NCI-H1694 (cell line): Measurements from ENCODE around the gene LAMP1.
"Not testable (repeated sequence)": the region's sequence is repeated elsewhere in the genome, so short reads cannot be mapped to it uniquely, and the experiment has no call there.

ENCODE experiments used
- DNase-seq: peaks from one replicate; lab custom pipeline; 2025; lab: John Stamatoyannopoulos, UW

Gene LAMP1

DNA sequence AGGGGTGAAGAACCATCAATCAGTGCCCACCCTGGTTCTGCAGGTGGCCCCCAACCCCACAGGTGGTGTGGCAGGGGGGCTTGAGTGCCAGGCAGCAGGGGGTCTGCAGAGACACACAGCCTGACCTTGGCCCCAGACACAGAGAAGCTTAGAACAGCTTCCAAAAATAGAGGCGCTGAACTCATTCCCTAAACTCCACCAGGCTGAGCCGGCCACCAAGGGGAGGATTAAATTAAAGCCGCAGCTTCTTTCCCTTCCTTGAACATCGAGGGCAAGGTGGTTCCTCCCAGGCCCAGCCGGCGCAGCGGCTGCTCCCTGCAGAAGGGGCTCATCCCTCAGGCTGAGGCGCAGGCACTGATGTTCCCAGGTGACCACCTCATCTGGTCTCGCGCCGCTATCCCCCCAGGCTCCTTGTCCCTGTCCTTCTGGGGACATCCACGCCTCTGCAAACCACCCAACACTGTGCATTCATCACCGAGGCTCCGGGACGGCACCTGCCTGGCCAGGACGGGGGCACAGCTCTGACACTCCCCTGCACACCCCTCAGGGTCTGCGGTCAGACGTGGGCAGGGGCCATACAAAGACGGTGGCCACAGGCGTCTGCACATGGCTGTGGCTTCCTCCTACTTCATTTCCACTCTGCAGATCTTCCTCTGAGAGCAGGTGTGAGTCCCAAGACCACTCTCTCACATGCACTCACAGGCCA, 30.9 kb downstream of the LAMP1 start:
- DNase-seq = no peak

DNA sequence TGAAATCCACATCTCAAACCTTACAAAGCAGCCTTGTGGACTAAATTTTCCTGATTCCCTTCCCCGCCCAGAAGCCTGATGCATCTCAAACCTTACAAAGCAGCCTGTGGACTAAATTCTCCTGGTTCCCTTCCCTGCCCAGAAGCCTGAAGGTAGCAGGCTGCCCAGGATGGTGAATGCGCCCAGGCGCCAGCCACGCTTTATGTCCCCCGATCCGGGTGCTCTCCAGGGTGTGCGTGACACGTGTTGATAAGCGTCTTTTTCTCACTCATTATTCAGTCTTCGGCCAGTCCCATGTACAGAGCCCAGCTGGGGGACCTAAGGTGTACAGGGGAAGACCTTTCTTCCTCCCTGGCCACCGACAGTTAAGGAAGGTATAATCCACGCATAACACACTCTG, 31.8 kb downstream of the LAMP1 start:
- DNase-seq = no peak

DNA sequence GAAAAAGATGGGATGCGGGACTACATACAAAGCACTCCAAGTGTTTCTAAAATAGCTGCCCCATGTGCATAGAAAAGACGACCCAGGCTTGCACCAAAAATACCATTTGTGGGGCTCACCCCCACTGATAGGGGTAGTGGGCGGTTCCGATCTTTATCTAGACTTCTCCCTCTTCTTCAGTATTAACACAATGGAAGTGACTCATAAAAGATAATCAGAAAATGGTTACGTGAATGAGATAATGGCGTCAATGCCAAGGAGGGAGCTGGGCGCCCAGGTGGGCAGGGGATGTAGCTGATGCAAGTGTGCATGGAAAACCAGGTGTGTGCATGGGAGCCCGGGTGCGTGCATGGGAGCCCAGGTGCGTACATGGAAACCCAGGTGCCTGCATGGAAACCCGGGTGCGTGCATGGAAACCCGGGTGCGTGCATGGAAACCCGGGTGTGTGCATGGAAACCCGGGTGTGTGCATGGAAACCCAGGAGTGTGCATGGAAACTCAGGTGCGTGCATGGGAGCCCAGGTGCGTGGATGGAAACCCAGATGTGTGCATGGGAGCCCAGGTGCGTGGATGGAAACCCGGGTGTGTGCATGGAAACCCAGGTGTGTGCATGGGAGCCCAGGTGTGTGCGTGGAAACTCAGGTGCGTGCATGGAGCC, 32.7 kb downstream of the LAMP1 start:
- DNase-seq = no peak

DNA sequence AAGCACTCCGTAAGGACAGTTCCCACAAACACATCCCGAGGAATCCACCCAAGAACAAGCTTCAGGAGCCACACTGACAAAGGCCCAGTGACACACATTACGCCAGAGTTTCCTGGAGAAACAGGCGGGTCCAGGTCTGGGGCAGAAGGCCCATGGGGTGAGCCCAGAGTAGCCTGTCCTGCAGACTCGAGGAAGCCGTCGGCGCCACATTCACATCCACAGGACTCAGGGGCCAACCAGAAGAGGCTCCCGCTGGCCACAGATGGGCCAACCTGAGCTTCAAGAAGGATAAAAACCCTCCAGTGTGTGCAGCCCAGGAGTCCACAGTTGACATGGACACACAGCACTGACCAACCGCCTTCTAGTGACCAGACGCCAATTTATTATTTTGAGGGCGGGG, 35.6 kb downstream of the LAMP1 start:
- no peak for DNase-seq

DNA sequence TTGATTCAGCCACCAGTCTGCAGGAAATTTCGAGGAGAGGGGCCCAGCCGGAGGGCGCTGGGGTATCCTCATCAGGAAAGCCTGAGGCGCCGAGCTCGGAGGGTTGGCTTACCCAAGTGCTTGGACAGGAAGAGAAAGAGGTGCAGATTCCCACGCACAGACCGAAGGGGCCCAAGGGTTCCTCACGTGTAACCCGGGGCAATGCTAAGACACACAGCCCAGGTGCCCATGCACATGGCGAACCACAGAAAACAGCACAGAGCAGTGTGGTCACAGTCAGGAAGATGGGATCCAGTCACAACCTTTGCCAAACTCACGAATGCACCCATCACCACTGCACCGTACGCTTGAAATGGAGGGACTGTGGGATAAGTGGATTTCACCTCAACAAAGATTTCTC, 36.0 kb downstream of the LAMP1 start:
- no peak for DNase-seq

DNA sequence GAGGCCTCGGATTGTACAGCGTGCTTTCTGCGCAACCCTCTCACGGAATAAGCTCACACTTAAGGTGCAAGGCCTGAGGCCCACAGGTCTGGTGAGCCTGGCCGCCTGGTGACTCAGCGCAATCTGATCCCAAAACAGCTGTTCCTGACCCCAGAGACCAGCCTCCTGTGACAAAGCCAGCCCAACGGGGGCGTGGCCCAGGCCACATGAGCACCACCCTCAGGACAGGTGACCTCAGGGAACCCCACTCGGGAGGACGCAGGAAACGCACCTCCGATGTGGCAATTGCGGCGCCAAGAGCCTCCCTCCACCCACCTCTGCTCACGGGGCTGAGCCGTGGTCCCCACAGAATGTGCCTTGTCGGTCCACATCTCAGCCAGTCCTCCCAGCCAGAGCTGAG, 40.5 kb downstream of the LAMP1 start:
- no peak for DNase-seq

DNA sequence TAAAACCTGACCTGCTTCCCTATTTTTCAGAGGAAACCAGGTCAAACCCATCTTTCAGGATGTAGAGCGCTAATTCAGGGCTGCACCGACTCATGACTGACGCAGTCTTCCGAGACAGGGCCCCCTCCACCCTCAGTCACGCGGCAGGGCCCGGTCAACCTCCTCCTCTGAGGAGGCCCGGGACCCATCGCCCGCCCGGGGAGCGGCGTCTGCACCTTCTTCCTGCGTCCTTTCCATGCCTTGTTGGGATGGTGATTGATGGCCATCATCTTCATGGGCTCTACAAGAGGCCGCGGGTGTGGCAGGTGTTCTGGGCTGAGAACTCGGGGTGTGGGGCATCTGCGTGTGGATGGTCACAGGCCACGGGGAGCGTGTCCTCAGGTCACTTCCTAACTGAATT, 40.9 kb downstream of the LAMP1 start:
- no peak for DNase-seq

DNA sequence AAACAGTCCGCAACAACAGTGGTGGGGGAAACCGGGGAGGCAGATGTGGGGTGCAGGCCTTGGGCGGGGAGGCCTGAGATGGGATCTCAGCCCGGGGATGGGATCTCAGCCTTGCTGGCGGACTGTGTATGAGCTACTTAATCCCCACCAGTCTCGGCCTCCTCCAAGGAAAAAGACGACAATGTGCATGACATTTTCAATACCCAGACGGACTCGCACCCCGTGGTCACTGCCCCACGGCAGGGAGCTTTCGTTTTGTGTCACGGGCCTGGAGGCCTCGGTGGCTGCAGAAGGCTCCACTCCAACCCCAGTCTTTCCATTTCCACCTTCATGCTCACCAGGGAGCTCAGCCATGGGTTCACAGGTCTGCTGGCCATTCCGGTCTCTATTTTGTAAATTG, 41.4 kb downstream of the LAMP1 start:
- no peak for DNase-seq

DNA sequence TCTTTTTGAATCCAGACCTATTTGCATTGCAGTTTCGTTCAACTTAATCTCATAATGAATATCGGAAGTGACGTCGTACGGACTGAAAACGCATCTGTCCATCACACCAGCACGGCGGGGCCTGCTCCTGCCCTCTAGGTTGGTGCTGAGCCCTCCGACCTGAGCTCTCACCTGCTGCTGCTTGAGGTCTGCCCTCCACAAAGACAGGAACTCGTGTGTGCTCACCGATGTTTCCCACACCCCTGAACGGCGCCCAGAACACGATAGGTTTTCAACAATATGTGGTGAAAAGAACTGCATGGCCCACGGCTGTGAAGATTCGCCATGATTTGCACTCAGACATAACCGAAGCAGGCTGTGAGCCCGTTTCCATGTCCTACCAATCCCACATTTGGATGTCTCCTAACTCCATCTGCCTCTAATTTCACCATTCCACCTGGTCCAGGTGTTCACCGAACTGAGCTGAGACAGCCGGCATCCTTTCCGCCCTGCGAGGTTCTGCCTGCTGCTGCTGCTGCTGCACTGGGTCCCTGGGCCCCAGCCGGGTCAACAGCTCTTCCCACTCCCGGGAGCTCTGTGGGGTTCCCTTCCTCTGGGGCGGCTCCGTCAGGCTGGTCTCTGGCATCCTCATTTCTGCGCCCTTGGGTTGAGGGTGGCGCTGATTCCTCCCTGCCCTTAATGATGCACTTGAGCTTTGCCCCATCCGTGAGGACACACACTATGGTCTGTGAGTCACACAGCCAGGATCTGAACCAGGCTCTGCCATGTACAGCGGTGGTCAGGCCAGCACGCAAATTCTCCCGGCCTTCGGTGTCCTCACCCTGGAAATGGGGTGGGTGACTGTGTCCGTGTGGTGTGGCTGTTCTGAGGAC, 46.0 kb downstream of the LAMP1 start:
- DNase-seq = no peak

DNA sequence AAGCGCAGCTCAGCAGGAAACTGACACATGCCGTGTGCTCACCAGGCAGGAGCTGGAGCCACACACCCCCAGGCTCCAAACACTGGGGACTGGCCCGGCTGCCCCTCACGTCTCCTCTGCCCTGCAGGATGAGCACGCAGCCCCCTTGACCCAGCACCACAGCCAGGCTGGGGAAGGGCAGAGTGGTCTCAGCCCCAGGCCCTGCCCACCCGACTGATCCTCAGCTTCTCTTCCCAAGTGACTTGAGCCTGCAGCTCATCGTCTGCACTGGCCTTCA, 46.6 kb downstream of the LAMP1 start:
- no peak for DNase-seq

DNA sequence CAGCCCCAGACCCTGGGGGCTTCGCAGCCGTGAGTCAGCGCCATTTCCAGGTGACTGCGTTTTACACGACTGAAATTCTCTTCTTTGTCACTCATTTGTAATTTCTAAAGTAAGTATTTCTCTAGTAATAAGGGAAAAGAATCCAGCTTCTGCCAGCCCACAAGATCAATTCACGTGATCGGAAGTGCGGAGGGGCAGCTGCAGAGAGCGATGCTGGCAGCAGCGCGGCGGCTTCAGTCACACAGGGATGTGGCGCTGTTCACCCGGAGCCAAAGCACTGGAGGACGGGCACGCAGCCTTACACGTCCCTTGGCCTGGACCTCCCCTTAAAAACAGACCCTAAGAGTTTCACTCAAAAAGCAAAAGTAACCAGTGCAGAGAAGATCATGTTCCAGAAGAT, 48.4 kb downstream of the LAMP1 start:
- DNase-seq = no peak

DNA sequence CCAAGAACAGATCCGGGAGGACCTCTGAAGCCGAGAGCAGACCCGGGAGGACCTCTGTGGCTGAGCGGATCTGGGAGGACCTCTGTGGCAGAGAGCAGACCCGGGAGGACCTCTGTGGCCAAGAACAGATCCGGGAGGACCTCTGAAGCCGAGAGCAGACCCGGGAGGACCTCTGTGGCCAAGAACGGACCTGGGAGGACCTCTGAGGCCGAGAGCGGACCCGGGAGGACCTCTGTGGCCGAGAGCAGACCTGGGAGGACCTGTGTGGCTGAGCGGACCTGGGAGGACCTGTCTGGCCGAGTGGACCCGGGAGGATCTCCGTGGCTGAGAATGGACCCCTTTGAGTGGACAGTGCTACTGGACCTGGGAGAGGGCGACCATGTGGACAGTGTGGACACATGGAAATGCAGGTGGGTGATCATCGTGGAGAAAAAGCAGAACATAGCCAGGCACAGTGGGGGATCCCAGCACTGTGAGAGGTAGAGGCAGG, 50.7 kb downstream of the LAMP1 start:
- DNase-seq = not testable (repeated sequence)

DNA sequence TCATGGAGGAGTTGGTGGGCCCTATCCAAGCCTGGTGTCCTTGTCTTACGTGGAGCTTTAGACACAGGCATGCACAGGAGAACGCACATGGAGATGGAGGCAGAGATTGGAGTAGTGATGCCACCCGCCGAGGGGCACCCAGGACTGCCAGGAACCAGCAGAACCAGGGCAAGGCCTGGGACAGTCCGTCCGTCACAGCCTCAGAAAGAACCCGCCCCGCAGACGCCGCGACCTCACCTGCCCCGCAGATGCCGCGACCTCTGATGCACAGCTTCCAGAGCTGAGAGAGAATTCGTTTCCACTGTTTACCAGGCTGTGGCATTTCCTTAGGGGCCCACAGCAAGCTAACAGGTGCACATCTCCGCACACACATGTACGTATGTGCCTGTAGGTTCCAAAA, 51.6 kb downstream of the LAMP1 start:
- no peak for DNase-seq

DNA sequence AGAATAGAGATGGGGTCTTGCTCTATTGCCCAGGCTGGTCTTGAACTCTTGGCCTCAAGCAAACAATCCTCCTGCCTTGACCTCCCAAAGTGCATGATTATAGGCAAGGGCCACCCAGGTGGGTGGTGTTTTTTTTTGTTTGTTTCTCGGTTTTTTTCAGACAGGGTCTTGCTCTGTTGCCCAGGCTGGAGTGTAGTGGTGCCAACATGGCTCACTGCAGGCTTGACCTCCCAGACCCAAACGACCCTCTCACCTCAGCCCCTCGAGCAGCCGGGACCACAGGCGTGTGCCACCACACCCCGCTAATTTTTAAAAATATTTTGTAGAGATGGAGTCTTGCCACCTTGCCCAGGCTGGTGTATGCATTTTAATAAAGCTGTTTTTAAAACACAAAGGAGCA, 52.0 kb downstream of the LAMP1 start:
- no peak for DNase-seq

DNA sequence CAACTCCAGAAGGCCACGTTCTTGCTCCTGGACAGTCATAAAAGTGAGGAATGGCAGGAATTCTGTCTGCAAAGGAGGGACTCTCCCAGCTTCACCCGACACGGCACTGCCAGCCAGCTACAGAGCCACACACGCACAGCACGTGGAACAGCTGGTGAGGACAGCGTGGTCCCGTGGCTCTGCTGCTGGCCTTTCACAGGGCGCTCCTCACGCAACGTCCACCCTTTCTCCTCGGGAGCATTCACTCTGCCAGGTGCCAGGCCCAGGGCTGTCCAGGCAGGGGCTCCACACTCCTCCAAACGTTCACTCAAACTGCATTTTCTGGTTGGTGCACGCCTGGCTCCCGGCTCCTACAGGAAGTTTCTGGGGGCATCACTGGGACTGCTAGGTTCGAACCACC, 52.5 kb downstream of the LAMP1 start:
- DNase-seq = no peak

DNA sequence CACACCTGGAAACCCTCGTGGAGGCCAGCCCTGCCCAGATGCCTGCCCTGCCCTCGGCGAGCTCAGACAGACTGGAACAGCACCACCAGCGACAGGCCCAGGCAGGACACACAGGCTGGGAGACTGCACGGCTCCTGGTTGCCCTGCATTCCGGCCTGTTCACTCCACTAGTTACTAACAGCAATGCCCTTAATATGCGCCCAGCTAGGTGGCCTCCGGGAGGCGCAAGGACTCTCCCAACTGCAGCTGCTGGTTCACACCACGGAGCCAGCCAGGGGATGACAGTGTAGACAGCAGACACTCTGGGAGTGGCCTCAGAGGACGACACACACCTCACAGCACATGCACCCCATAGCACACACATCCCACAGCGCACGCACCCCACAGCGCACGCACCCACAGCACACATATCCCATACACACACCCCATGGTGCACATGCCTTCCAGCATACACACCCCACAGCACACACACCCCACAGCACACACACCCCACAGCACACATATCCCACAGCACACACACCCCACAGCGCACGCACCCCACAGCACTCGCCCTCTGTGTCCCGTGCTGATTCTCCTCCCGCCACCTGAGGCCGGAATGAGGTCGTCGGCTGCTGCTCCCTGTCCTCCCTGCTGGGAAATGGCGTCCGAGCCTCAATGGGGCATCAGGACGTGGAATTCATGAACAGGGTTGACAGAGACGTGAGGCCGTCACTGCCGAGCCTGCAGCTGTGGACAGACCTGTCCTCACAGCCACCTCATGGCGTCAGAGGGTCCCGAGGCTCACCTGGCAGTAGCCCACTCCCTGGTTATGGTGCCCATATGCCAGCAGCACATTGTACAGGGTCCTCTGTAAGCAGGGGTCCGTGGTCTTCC, 53.3 kb downstream of the LAMP1 start:
- DNase-seq = peak; percentile 22

DNA sequence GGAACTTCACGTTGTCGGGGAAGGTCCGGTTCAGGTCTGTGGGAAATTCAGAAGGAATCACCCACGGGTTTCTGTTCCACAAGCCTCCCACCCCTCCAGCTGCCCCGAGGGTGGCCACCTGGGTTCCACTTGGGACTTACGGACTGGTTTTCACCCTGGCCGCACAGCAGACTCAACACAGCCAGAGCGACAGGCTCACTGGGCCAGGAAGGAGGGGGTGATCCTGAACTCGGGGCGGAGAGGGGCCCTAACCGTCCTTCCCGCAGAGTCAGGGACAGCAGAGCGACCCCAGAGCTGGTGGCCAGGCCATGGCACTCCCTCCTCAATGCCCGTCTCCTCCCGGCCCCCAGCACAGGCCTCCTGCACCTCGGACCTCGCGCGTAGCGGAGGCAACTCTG, 53.9 kb downstream of the LAMP1 start:
- DNase-seq = no peak

DNA sequence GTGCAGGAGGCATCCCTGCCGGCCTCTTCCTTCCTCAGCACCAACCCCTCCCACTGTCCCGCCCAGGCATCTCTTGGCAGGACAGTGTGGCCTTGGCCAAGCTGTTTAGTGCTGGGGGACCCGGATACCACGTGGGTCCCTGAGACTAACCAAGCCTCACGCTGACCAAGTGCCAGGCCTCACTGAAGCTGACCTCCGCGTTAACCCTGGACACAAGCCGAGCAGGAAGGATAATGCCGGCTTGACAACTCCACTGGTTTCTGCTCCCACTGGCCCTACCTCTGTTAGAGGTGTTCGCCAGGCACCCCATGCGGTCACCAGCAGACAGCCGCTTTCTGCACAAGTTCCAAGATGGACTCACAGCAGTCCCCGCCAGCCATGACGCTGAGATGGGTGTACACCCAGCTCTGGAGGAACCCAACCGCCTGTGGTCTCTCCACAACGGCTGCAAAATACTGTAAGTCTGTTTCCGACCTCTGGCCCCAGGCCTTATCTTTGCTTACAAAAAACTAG, 54.5 kb downstream of the LAMP1 start:
- DNase-seq = no peak

DNA sequence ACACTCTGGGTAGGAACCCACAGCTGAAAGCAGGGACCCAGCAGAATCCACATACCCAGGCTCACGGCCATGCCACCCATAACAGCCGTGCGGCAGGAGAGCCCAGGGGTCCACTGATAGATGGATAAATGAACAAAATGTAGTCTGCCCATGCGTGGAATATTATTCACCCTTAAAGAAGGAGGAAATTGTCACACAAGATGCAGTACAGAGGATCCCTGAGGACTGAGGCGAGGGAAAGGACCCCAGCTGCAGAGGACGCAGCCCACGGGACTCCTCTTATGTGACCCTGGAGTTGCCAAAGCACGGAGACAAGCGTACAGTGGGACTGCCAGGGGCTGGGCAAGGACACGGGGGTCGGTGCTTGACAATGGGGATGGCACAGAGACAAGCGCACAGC, 56.2 kb downstream of the LAMP1 start:
- DNase-seq = no peak

DNA sequence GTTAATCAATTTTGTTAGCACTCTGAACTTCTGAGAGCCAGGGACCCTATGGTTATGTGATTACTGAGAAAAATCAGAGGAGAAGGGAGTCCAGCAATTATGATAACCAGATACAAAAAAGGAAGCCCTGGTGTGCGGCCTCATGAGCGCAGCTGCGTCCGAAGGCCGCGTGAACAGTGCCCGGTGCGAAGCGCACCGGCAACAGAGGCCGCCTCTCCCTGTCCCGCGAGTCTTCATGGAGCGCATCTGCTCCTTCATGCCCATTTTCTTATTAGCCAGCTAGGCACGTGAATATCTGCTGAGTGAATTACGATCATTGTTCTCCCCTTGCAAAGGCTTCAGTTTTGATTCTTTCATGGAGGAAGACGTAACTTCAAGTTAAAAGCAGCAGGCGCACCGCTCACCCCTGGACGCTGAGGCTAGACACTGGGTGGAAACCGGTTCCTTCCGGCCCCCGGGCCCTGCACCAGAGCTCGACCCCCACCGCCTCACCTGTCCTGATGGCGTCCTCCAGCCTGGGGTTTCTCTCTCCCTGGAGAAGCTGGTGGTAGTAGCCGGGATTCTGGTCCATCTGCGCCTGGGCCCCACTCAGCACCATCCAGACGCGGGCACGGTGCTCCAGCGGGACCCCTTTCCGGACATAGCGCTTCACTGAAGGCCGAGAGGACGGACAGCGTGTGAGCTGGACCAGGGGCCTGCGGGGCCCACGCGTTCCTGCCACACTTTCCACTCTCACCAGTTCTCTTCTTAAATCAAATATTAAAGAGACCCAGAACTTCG, 58.0 kb downstream of the LAMP1 start:
- DNase-seq = no peak

DNA sequence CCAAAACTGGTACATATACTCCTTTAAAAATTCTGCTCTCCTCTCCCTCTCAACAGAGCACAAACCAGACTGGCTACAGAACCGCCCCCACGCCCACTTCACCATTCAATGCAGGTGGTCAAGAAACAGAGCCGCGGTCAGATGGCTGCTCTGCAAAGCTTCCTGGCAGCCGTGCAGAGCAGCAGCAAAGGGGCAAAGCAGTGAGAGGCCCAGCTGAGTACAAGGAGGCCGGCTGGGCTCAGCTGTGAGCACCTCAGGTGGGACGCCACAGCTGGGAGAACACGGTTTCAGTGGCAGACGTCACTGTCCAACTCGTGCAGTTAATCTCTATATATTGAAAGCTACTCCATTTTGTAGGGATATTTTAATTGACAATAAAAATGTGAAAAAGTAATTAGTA, 58.6 kb downstream of the LAMP1 start:
- no peak for DNase-seq
